CD4-positive, alpha-beta T cell treated with Interleukin-17A for 4 hours (primary cell): ENCODE data around the gene GAL3ST3.
"Not testable (repeated sequence)": the region's sequence is repeated elsewhere in the genome, so short reads cannot be mapped to it uniquely, and the experiment has no call there.

Experiments used
- DNase-seq: peaks from one replicate; pipeline ENCODE4 v3.0.0-alpha.2; 2020; ENCODE audit warnings: mixed read lengths

GAL3ST3 gene

DNA sequence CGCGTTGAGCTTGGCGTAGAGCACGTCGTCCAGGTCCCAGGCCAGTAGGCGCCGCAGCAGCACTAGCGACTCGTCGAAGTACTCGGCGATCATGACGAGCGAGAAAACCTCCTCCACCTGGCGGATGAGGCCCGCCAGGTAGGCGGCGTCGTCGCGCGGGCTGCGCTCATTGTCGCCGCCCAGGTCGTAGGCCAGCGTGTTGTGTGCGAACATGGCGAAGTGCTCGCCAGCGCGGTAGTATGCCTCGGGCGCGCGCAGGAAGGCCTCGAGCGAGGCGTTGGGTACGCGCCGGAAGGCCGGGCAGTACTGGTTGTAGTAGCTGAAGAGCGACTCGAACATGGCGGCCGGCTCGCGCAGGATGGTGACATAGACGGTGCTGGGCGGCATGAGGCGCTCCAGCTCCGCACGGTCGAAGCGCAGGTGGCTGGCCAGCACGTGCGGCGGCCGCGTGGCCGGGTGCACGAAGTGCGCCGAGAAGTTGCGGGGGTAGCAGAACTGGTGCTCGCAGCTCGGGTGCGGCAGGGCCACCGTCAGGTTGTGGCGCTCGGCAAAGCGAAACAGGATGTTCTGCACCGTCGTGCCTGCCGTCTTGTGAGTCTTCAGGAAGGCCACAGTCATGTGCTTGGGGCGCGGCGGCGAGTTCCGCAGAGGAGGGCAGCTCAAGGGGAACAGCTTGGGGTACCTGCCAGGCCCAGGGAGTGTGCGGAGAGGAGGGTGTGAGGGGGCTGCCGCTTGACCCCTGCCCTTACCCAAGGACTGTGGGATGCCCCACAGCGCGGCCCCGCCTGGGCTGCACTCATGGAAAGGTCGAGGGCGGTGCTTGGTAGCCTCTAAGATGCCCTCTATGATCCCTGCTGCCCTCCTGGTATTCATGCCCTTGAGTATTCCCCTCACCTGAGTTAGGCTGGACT is 5.7 kb downstream of the GAL3ST3 start:
- no peak for DNase-seq

DNA sequence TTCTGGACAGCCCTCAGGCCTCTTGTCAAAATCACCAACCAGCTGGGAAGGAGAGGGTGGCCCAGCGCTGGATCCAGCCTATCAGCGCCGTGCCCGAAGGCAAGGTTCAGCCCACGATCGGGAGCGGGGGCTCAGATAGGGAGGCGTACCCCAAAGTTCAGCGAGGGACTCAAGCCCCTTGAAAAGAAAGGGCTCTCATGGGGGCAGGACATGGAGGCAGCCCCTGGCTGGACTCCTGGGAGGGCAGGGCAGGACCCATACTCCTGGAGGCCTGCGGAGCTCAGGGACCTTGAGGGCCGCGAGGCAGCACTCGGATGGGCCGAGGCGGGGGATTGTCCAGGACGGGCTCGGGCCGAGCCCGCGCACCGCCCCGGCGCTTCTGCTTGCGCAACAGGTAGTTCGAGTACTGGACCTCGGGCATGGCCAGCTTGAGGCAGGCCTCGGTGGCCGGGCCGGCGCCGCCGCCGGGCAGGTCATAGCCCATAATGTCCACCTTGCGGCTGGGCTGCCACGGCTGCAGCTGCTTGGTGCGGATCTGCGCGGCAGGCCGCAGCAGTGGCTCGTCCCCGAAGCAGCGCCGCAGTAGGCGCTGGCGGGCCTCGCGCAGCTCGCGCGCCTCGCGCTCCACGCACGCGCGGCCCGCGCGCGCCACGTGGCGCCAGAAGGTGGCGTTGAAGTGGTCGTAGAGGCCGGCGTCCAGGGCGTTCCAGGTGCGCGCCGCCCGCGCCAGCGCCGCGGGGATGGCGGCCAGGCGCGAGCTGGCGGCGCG is 6.5 kb downstream of the GAL3ST3 start:
- DNase-seq, result no peak

DNA sequence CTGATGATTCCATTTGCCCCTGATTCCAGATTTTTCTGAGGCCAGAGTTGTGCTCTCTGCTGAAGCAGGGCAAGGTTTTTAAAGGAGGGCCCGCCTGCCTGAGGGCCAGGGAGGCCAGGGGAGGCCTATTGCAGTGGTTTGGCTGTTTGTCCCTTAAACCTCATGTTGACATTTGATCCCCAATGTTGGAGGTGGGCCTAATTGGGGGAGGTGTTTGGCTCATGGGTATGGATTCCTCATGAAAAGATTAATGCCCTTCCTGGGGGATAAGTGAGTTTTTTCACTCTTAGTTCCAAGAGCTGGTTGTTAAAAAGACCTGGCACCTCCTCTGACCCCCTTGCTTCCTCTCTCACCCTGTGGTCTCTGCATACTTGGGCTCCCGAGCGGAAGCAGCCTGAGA is 9.2 kb downstream of the GAL3ST3 start:
- no peak for DNase-seq

DNA sequence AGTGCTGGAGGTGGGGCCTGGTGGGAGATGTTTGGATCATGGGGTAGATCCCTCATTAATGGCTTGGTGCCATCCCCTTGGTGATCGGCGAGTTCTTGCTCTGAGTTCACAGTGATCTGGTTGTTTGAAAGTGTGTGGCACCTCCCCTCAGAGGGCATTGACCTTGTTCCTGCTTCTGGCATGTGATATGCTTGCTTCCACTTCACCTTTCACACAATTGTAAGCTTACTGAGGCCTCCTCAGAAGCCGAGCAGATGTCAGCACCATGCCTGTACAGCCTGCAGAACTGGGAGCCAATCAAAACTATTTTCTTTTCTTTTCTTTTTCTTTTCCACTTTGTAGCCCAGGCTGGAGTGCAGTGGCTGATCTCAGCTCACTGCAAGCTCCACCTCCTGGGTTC is 11.6 kb downstream of the GAL3ST3 start:
- no peak for DNase-seq

DNA sequence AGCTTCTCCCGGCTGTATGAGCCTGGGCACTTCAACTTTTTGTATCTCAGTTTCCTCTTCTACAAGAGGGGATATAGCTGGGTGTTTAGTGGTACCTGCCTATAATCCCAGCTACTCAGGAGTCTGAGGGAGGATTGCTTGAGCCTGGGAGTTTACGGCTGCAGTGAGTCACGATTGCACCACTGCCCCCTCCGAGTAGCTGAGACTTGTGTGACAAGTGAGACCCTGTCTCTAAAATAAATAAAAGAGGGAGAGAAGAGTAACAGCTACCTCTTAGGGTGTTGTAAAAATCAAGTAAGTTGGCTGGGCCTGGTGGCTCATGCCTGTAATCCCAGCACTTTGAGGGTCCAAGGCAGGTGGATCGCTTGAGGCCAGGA is 12.6 kb downstream of the GAL3ST3 start:
- DNase-seq, result no peak

DNA sequence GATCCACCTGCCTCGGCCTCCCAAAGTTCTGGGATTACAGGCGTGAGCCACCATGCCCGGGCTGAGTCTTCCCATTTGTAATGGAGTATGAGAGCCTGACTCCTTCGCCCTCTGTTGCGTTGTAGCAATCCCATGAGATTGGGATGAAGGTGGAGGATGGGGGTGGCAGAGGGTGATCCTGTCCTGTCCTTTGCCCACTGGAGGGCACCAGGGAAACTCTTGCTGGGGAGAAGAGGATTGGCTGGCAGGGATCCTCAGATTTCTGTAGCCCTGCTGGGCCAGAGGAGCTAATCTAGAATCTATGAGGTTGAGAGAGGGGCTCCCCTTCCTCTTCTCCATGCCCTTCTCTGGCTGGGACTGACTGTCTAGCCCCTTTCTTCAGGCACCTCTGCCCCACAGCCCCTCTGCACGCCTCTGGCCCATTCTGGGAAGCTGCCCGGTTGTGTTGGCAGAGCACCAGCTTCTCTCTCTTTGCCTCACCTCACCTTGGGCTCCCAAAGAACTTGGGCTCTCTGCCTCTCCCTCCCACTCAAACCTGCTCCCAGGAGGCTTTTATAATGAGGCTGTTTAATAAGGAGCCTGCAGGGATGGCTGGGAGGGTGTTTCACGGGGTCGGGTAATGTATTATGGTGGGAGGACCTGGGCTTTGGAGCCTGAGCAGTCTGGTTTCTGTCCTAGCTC is 13.2 kb downstream of the GAL3ST3 start:
- DNase-seq, result no peak

DNA sequence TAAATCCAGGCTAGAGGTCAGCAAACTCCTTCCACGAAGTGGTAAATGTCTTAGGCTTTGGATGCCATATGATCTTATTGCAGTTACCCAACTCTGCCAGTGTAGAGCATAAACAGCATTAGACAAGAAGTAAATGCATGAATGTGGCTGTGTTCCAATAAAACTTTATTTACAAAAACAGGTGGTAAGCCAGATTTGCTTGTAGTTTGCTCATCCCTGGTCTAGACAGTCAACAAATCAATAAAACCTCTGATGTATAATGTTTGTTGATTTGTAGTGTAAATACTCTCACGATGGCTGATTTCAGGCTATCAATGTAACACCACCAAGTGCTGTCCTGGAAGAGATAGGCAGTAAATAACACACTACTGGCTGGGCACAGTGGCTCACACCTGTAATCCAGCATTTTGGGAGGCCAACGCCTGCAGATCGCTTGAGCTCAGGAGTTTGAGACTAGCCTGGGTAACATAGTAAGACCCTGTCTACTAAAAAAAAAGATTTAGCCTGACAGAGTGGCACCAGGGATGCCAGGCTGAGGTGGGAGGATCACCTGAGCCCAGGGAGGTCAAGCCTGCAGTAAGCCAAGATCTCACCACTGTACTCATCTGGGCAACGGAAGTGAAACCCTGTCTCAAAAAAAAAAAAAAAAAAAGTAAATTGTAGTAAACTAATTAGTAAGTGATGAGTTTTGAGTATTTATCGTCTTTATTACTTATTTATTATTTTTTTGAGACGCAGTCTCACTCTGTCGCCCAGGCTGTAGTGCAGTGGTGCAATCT is 15.8 kb downstream of the GAL3ST3 start:
- DNase-seq, result no peak

DNA sequence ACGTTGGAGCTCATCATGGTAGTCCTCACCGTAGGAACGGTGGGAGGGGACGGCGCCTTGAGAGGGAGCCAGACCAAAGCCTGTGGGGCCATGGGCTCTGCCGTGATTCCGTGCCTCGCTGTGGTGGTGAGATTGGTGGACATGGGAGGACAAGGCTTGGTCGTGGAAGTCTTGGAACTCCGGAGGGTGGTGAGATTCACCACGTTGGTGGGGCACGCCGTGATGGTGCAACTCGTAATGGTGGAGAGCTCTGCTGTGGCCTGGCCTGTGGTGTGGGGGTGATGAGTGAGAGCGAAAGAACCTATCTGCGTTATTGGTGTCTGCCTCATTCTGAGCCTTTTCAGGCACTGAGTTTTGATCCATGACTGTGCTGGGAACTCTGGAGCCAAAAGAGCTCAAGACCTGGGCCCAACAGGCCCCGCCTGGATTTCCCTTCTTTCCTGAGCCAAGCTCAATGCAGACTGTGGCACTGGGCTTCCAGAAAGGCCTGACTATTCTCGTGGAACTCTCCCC is 22.9 kb downstream of the GAL3ST3 start, which contains the start of gene CATSPER1:
CATSPER1 (minus strand) TSS at position 463 of the 513 bp plus-strand sequence; CDS start at position 363, 100 bp downstream.
- no peak for DNase-seq

DNA sequence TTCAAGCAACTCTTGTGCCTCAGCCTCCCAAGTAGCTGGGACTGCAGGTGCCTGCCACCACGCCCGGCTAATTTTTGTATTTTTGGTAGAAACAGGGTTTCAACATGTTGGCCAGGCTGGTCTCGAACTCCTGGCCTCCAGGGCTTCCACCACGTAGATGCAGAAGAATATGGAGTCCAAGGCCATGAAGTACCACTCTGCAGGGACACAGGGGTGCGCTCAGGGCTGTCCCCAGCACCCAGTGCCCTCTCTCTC is 25.8 kb downstream of the GAL3ST3 start:
- DNase-seq, result not testable (repeated sequence)

DNA sequence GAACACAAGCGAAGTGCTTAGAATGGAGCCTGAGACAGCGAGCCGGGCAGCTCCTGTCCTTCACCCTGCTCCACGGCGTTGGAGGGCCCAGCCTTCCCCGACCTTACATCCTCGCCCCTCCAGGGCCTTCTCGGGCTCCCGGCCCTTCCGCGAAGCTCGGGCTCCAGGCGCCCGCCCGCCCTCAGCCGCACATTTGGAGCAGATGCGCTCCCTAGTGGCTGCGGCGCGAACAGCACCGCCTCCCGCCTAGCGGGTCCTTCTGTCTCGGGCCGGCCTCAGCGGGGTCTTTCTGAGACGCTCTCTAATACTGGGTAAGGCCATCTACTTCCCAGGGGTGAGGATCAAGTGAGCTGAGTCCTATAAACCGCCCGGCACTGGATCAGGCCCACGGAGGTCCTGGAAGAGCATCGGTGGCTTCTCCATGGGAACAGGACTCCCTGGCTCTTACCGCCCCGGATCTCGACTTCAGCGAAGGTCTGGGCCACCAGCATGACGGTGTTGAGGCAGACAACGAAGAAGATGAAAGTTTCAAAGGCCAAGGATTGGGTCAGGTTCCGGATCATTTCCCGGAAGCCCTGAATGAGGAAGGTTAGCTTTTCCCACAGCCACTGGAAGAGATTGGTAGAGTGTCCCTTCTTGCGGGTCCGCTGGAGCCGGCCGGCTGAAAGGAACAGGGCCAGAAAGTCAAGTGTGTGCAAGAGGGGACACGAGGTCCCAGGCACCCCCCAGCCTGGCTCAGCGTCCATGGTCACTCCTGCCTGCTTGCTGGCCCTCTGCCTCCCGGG is 26.4 kb downstream of the GAL3ST3 start:
- DNase-seq, result peak; percentile 83

DNA sequence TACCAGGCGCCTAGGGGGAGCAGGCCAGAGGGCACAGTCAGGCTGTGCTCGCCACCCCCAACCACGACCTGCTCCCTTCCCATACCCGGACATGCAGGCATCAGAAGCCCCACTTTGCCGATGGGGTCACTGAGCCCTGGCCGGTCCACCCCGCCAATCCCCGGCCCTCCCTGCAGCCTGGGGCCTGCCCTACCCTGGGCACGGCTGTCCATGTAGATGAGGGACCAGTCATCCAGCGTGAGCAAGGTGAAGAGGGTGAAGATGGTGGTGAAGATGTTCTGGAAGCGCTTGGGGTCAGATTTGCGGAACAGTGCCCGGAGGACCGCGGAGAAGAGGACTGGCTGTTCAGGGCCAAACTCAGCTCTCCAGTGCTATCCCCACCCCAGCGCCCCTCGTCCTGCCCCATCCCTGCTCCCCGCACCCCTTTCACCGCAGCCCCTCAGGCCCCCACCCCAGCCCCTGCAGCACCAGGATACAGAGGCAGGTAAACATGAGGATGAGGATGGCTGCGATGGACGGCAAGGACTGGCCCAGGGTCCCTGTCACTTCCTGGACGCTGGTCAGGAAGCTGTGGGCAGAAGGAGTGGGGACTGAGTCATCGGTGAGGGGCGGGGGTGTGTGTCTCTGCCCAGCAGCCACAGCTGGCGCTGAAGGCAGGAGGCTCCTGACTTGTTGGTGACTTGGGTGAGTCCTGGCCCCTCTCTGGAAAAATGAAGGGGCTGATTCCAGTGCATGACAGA is 28.2 kb downstream of the GAL3ST3 start:
- peak; percentile 24 for DNase-seq

DNA sequence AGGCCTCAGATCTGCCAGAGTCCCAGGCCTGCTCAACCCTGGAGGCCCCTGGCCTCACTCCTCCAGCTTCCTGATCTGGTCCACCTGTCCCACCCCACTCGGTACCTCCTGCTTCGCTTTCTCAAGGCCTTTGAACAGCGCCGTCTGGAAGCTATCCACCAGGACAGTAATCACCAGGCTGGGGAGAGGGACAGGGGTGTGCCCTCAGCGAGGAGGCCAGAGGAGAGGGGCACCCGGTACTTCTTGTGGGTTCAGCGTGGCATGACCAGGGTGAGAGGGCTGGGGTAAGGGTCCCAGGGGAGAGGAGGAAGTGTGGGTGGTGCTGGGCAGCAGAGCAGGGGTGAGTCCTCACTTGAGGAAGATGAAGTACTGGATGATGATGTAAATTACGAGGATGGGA is 28.7 kb downstream of the GAL3ST3 start:
- no peak for DNase-seq

DNA sequence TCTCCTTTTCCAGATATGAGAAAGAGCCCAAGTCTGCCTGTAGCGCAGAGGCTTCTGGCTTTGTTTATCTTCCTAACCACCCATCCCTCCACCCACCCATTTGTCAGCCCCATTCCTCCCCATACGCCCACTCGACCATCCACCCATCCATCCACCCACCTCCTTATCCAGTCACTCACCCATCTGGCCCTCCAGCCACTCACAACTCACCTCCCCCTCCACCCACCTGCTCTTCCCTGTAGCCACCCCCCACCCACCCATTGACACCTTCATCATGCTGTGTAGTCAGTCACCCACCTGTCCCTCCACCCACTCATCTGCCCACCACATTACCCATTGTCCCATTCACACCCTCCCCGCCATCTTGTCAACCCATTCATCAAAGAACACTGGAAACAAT is 31.6 kb downstream of the GAL3ST3 start:
- no peak for DNase-seq

DNA sequence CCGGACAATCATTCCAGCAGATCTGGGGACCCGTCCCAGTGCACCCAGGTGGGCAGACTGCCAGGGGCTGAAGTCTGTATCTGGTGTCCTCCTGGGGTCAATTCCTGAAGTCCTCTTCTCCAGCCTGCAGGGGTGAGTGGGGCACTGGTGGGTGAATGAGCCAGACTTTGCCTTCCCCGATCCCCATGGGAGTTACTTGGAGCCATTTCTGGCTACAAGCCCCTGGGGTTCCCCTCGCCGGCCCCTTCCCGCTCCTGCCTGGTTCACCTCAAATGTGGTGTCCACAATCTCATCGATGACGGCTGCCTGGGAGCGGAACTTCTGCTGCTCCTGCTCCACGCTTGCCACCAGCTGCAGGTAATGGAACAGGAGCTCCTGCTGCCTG is 32.2 kb downstream of the GAL3ST3 start:
- no peak for DNase-seq

DNA sequence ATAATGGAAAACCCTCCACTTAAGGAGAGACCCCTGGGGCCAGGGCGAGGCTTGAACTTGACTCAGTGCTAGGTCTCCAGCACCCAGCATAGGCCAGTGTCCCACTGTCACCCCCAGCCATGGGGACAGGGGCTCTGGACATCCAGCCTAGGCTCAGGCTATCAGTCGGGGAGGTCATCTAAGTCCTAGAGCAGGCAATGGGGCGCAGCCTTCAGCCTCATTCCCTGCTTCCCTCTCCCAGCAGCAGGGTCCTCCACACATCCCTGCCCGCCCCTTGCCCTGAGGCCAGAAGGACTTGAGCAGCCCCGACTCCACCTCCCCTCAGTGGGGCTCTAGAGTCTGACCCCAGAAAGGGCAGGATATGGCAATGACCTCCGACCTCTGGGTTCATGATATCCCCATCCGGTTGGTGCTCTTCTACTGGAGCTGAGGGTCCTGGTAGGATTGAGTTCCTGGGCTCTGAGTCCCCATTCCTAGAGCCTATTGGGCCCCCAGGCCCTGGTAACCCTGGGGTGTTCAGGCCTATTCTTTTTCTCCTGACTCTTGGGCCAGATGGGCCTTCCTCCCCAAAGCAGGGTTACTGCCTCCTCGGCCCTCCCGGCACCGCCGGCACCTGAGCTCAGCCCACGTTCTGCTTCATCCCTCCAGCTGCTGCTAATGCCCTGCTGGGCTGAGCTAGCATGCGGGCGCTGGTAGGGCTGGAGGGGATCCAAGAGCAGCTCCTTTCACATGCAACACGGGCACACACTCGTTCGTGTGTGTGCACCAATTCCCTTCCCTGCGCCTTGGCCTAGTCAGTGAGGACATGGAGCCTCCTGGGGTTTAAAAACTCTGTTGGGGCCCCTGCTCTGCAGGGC is 32.8 kb downstream of the GAL3ST3 start:
- DNase-seq, result no peak

DNA sequence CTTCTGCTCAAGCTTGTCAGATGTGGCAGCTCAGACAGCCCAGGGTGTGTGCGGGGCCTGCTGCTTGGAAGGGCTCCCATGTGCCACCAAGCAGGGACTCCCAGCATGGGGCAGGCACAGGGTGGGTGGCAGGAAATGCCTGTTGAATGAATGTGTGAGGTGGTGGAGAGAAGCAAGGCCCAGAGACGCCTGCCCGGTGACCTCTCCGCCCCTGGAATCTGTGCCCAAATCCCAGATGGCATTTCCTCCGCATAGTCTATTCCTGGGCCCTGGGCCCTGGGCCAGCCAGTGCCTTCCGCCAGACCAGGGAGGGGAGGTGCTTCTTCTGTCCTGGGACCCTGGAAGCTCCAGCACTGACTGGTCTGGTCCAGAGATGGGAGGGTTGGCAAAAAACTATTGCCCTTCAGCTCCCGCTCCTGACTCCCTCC is 33.5 kb downstream of the GAL3ST3 start:
- DNase-seq, result no peak

DNA sequence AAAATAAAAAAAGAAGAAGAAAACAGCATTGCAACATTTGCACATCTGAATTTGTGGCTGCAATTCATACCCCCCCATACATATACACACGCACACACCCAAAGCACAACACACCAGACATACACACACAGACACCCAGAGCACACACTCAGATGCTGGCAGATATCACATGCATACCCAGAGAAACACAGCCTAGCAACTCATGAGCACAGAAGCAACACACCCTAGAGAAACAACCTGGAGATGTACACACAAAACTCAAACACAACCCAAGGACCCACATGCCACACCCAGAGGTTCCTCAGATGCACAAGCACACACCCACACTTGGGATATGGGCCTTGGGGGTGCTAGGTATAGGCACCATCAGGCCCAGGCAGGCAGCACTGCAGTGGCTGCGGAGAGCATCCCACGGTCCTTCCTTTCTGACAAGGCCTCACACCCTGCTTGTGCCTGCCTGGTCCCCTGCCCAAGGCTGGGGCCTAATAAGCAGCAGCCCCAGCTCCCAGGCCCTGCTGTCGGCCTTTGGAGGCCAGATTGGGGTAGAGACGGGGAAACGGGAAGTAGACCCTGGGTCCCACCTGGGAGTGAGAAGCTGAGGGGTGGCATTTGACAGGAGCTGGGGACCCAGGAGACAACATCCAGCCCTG is 34.0 kb downstream of the GAL3ST3 start:
- DNase-seq, result no peak

DNA sequence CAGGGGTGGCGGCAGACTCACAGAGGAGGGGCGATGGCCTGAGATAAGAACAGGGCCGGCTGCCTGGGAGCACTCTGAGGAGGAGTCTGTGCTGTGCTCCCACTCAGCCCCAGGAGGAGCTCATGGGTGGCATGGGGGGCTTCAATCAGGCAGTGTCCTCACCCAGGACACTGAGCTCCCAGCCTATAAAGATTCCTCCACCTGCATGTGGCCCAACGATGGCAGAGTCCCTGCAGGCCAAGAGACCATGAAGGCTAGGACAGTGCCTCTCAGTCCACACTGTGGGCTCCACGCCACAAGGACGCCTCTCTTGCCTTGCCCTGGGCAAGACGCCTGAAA is 35.2 kb downstream of the GAL3ST3 start:
- no peak for DNase-seq

DNA sequence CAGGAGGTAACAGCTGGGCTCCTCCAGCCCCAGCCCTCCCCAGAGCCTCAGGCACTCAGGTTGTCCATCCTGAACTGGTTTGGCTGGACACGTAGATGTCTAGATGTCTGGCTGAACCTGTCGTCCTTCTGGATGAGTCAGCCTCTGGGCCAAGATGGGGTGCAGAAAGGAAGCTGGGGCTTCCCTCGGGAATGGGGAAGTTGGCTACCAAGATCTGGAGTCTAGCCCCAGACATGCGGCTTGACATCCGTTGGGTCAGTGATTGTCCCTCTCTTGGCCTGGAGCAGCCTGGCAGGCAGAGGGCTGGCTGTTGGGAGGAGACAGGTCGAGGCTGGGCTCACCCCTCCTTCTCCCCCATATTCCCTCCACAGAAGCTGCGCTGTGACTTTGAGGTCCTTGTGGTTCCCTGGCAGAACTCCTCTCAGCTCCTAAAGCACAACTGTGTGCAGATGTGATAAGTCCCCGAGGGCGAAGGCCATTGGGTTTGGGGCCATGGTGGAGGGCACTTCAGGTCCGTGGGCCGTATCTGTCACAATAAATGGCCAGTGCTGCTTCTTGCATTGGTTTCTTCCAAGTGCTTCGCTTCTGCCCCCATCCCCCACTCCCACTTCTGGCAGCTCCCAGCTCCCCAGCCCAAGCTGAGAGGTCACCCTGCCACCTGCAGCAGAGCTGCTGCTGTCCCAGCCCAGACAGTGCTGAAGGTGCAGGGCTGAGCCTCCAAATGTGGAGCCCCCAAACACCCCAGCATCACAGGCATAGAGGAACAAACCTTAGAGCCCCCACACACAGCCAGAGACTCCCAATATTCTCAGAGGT is 35.8 kb downstream of the GAL3ST3 start:
- no peak for DNase-seq
